MM.1S (cell line): ENCODE data around the gene ZWINT.

Experiments used
- CTCF ChIP-seq: fragments of 300-600 bp; sonication (generic); IDR thresholded peaks from 2 replicates; pipeline ENCODE4 v1.5.1; 2016; ENCODE audit warnings: antibody characterized with exemption, low read length, mixed read lengths
- EZH2 ChIP-seq: fragments of 300-600 bp; sonication (generic); optimal IDR thresholded peaks from 2 replicates; pipeline ENCODE3; 2017; ENCODE audit warnings: low read depth, mild to moderate bottlenecking, antibody characterized with exemption, low read length, mixed read lengths

GRCh38 chr10:56346845-56347415, 14.1 kb downstream of the ZWINT start:
- TF ChIP-seq CTCF (no peak), EZH2 (no peak)
